SK-N-SH treated with all-trans-retinoic acid at 6 μM for 48 hours (cell line): ENCODE results near the gene HHIPL1.

Experiments
- ATAC-seq: fragments of 200-7000 bp; cut with Tn5 transposase; 3 replicates; pipeline ENCODE4 v1.9.1; 2020; ENCODE audit warnings: mild to moderate bottlenecking, moderate library complexity
- ARNTL ChIP-seq: fragments of 450-650 bp; formaldehyde crosslinking; IDR thresholded peaks from 2 replicates; pipeline ENCODE4 v1.5.0; 2020; ENCODE audit warnings: low read depth, mild to moderate bottlenecking, moderate library complexity, borderline replicate concordance
- BACH2 ChIP-seq: fragments of 250-450 bp; sonication (Bioruptor Pico); IDR thresholded peaks from 2 replicates; pipeline ENCODE4 v1.9.0; 2021; ENCODE audit warnings: mild to moderate bottlenecking, borderline replicate concordance
- CSDC2 ChIP-seq: fragments of 250-450 bp; sonication (Bioruptor Pico); IDR thresholded peaks from 2 replicates; pipeline ENCODE4 v1.5.0; 2020; ENCODE audit warnings: mild to moderate bottlenecking, moderate library complexity
- CSRNP3 ChIP-seq: fragments of 250-450 bp; sonication (Bioruptor Pico); IDR thresholded peaks from 2 replicates; pipeline ENCODE4 v1.5.1; 2021; ENCODE audit warnings: mild to moderate bottlenecking, moderate library complexity
- ESRRG ChIP-seq: fragments of 250-450 bp; sonication (Bioruptor Pico); IDR thresholded peaks from 2 replicates; pipeline ENCODE4 v1.6.1; 2021; ENCODE audit warnings: mild to moderate bottlenecking
- GLIS3 ChIP-seq: fragments of 250-450 bp; sonication (Bioruptor Pico); IDR thresholded peaks from 2 replicates; pipeline ENCODE4 v1.5.0; 2020; ENCODE audit warnings: mild to moderate bottlenecking, moderate library complexity
- ISL1 ChIP-seq: fragments of 250-450 bp; sonication (Bioruptor Pico); IDR thresholded peaks from 2 replicates; pipeline ENCODE4 v2.1.2; 2022; ENCODE audit warnings: mild to moderate bottlenecking, moderate library complexity
- OSR1 ChIP-seq: fragments of 250-450 bp; sonication (Bioruptor Pico); IDR thresholded peaks from 2 replicates; pipeline ENCODE4 v1.8.0; 2022; ENCODE audit warnings: moderate library complexity, mild to moderate bottlenecking, inconsistent platforms
- PATZ1 ChIP-seq: fragments of 250-450 bp; sonication (Bioruptor Pico); IDR thresholded peaks from 2 replicates; pipeline ENCODE4 v1.8.0; 2020; ENCODE audit warnings: mild to moderate bottlenecking, moderate library complexity, borderline replicate concordance
- POU6F1 ChIP-seq: fragments of 250-450 bp; sonication (Bioruptor Pico); IDR thresholded peaks from 2 replicates; pipeline ENCODE4 v1.8.0; 2021; ENCODE audit warnings: low read depth, mild to moderate bottlenecking, moderate library complexity, borderline replicate concordance
- PPARA ChIP-seq: fragments of 250-450 bp; sonication (Bioruptor Pico); IDR thresholded peaks from 2 replicates; pipeline ENCODE4 v1.5.0; 2020; ENCODE audit warnings: mild to moderate bottlenecking, borderline replicate concordance
- RARB ChIP-seq: fragments of 250-450 bp; sonication (Bioruptor Pico); IDR thresholded peaks from 2 replicates; pipeline ENCODE4 v1.8.0; 2021; ENCODE audit warnings: mild to moderate bottlenecking, moderate library complexity
- SNAI2 ChIP-seq: fragments of 250-450 bp; sonication (Bioruptor Pico); IDR thresholded peaks from 2 replicates; pipeline ENCODE4 v1.5.0; 2020; ENCODE audit warnings: mild to moderate bottlenecking, moderate library complexity
- TCF4 ChIP-seq: fragments of 250-450 bp; sonication (Bioruptor Pico); IDR thresholded peaks from 2 replicates; pipeline ENCODE4 v1.8.0; 2021; ENCODE audit warnings: mild to moderate bottlenecking, moderate library complexity, borderline replicate concordance
- TOX ChIP-seq: fragments of 250-450 bp; sonication (Bioruptor Pico); IDR thresholded peaks from 2 replicates; pipeline ENCODE4 v1.8.0; 2021; ENCODE audit warnings: mild to moderate bottlenecking, moderate library complexity, borderline replicate concordance
- ZC3H10 ChIP-seq: fragments of 250-450 bp; sonication (Bioruptor Pico); IDR thresholded peaks from 2 replicates; pipeline ENCODE4 v1.5.1; 2021; ENCODE audit warnings: mild to moderate bottlenecking, moderate library complexity
- ZFP3 ChIP-seq: fragments of 250-450 bp; sonication (Bioruptor Pico); IDR thresholded peaks from 2 replicates; pipeline ENCODE4 v1.5.0; 2020; ENCODE audit warnings: mild to moderate bottlenecking, moderate library complexity
- ZNF565 ChIP-seq: fragments of 450-650 bp; formaldehyde crosslinking; conservative IDR thresholded peaks from 2 replicates; pipeline ENCODE4 v1.5.0; 2020; ENCODE audit warnings: low read depth, mild to moderate bottlenecking, moderate library complexity
- ZNF70 ChIP-seq: fragments of 450-650 bp; formaldehyde crosslinking; IDR thresholded peaks from 2 replicates; pipeline ENCODE4 v1.5.0; 2020; ENCODE audit warnings: mild to moderate bottlenecking, moderate library complexity
- TF ChIP-seq, protein P1 (sequence below): fragments of 250-450 bp; sonication (Bioruptor Pico); IDR thresholded peaks from 2 replicates; pipeline ENCODE4 v1.5.0; 2020; ENCODE audit warnings: mild to moderate bottlenecking, moderate library complexity
- TF ChIP-seq, protein P2 (sequence below): fragments of 250-450 bp; sonication (Bioruptor Pico); IDR thresholded peaks from 2 replicates; pipeline ENCODE4 v1.5.1; 2020; ENCODE audit warnings: low read depth, mild to moderate bottlenecking, moderate library complexity

HHIPL1 gene

DNA sequence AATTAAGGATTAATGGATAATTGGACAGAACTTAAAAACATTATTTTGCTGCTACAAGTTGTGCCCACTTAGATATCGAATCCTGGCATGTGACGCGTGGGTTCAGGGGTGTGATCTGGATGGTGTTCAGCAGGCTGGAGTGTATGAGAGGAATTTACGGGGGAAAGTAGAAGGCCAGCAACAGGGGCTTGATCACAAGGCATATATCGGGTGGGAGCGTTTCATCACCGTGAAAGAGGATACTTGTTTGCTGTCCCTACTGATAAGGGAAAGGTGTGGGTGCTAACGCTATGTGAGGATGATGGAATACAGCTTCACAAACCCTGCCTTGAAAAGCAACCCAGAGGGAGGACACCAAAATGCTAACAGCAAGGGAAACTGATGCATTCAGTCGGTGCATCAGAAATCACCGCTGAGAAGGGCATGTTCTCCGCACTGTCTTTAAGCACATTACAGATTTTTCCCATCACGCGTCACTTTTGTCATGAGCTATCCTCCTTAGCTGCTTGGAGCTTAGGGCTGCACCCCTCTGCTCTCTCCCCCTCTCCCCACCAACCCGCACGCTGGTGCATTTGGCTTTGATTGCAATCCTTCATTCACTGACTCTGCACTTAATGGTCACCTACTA is 13.4 kb downstream of the HHIPL1 start:
- no peak for TF ChIP-seq OSR1 (CRISPR knock-in tag)
- TF ChIP-seq ZNF565 (CRISPR knock-in tag) = no peak
- no peak for TF ChIP-seq ARNTL (CRISPR knock-in tag)
- no peak for TF ChIP-seq GLIS3
- no peak for TF ChIP-seq PATZ1 (CRISPR knock-in tag)
- no peak for TF ChIP-seq RARB (CRISPR knock-in tag)
- TF ChIP-seq ZC3H10 (CRISPR knock-in tag) = no peak
- no peak for TF ChIP-seq POU6F1 (CRISPR knock-in tag)
- no peak for TF ChIP-seq CSDC2 (CRISPR knock-in tag)
- no peak for TF ChIP-seq ESRRG (CRISPR knock-in tag)
- no peak for TF ChIP-seq TCF4
- no peak for TF ChIP-seq ZFP3 (CRISPR knock-in tag)
- TF ChIP-seq, protein P1, sequence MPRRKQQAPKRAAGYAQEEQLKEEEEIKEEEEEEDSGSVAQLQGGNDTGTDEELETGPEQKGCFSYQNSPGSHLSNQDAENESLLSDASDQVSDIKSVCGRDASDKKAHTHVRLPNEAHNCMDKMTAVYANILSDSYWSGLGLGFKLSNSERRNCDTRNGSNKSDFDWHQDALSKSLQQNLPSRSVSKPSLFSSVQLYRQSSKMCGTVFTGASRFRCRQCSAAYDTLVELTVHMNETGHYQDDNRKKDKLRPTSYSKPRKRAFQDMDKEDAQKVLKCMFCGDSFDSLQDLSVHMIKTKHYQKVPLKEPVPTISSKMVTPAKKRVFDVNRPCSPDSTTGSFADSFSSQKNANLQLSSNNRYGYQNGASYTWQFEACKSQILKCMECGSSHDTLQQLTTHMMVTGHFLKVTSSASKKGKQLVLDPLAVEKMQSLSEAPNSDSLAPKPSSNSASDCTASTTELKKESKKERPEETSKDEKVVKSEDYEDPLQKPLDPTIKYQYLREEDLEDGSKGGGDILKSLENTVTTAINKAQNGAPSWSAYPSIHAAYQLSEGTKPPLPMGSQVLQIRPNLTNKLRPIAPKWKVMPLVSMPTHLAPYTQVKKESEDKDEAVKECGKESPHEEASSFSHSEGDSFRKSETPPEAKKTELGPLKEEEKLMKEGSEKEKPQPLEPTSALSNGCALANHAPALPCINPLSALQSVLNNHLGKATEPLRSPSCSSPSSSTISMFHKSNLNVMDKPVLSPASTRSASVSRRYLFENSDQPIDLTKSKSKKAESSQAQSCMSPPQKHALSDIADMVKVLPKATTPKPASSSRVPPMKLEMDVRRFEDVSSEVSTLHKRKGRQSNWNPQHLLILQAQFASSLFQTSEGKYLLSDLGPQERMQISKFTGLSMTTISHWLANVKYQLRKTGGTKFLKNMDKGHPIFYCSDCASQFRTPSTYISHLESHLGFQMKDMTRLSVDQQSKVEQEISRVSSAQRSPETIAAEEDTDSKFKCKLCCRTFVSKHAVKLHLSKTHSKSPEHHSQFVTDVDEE (CRISPR knock-in tag) = no peak
- no peak for TF ChIP-seq BACH2 (CRISPR knock-in tag)
- TF ChIP-seq TOX = no peak
- TF ChIP-seq PPARA (CRISPR knock-in tag) = no peak
- TF ChIP-seq CSRNP3 (CRISPR knock-in tag) = no peak
- no peak for TF ChIP-seq ISL1 (CRISPR knock-in tag)
- TF ChIP-seq, protein P2, sequence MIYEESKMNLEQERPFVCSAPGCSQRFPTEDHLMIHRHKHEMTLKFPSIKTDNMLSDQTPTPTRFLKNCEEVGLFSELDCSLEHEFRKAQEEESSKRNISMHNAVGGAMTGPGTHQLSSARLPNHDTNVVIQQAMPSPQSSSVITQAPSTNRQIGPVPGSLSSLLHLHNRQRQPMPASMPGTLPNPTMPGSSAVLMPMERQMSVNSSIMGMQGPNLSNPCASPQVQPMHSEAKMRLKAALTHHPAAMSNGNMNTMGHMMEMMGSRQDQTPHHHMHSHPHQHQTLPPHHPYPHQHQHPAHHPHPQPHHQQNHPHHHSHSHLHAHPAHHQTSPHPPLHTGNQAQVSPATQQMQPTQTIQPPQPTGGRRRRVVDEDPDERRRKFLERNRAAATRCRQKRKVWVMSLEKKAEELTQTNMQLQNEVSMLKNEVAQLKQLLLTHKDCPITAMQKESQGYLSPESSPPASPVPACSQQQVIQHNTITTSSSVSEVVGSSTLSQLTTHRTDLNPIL (CRISPR knock-in tag) = no peak
- TF ChIP-seq, all 23 proteins: peak for 0
- ATAC-seq = no peak

- TF ChIP-seq RARB (CRISPR knock-in tag) (no peak), ZFP3 (CRISPR knock-in tag) (no peak), ESRRG (CRISPR knock-in tag) (no peak), SNAI2 (CRISPR knock-in tag) (no peak), ZNF70 (CRISPR knock-in tag) (no peak), POU6F1 (CRISPR knock-in tag) (no peak), ARNTL (CRISPR knock-in tag) (no peak), CSRNP3 (CRISPR knock-in tag) (no peak), ZC3H10 (CRISPR knock-in tag) (no peak), PATZ1 (CRISPR knock-in tag) (no peak), GLIS3 (no peak), TCF4 (no peak)
- TF ChIP-seq, protein P2 (CRISPR knock-in tag) = no peak
- ATAC-seq = no peak
Observed at GRCh38 chr14:99659333-99659741, 14.4 kb downstream of the HHIPL1 start.
